HG03460 (cell line): ENCODE data around the gene CRBN.

Source experiments
- ATAC-seq: cut with Tn5 transposase; IDR thresholded peaks from one replicate; pipeline ENCODE4 v1.9.1; 2021; ENCODE audit not compliant: unreplicated experiment

CRBN gene

GRCh38 chr3:3179407-3180094 is at the start of gene CRBN:
Gene CRBN, minus strand, starts transcription at chr3:3179691. Its CDS starts 4 bp downstream, at chr3:3179687.
- ATAC-seq: peak; percentile 99

GRCh38 chr3:3227640-3228039 is 48.1 kb upstream of the CRBN start:
- ATAC-seq: no peak

GRCh38 chr3:3221528-3221927 is 42.0 kb upstream of the CRBN start:
- ATAC-seq: no peak

- ATAC-seq: no peak
Measured at GRCh38 chr3:3216401-3216800, 36.9 kb upstream of the CRBN start.

GRCh38 chr3:3212781-3213440 is 33.4 kb upstream of the CRBN start:
- ATAC-seq: no peak

GRCh38 chr3:3209714-3210113 is 30.2 kb upstream of the CRBN start:
- ATAC-seq: no peak

GRCh38 chr3:3209057-3209456 is 29.6 kb upstream of the CRBN start:
- no peak for ATAC-seq

GRCh38 chr3:3201611-3202010 is 22.1 kb upstream of the CRBN start:
- ATAC-seq: peak; percentile 86

- ATAC-seq: peak; percentile 66
Measured at GRCh38 chr3:3200632-3201212, 21.2 kb upstream of the CRBN start.

- ATAC-seq: no peak
Measured at GRCh38 chr3:3199306-3199705, 19.8 kb upstream of the CRBN start.

- ATAC-seq: no peak
Measured at GRCh38 chr3:3196148-3196861, 16.8 kb upstream of the CRBN start.

GRCh38 chr3:3194861-3195260 is 15.4 kb upstream of the CRBN start:
- ATAC-seq: no peak

GRCh38 chr3:3192286-3192675 is 12.8 kb upstream of the CRBN start:
- ATAC-seq: no peak

GRCh38 chr3:3191675-3192285 is 12.3 kb upstream of the CRBN start:
- ATAC-seq: no peak

- ATAC-seq: no peak
Measured at GRCh38 chr3:3189961-3190360, 10.5 kb upstream of the CRBN start.

GRCh38 chr3:3189102-3189727 is 9.7 kb upstream of the CRBN start:
- no peak for ATAC-seq

- ATAC-seq: no peak
Measured at GRCh38 chr3:3184876-3185275, 5.4 kb upstream of the CRBN start.

- ATAC-seq: no peak
Measured at GRCh38 chr3:3180456-3180855, 965 bp upstream of the CRBN start.

GRCh38 chr3:3178498-3179328 is 778 bp downstream of the CRBN start:
- peak; percentile 3 for ATAC-seq
